ENCODE data around the gene DTNB. TPM values are rescaled to one million over a fixed set of nuclear protein-coding genes. Genes with fewer than 3 reads are reported as not detected.

DTNB gene
- total and polyA plus RNA-seq, 2 of the 4 experiments (the other 2 are of a cell fraction) = 3.8 to 5.3 TPM

DNA sequence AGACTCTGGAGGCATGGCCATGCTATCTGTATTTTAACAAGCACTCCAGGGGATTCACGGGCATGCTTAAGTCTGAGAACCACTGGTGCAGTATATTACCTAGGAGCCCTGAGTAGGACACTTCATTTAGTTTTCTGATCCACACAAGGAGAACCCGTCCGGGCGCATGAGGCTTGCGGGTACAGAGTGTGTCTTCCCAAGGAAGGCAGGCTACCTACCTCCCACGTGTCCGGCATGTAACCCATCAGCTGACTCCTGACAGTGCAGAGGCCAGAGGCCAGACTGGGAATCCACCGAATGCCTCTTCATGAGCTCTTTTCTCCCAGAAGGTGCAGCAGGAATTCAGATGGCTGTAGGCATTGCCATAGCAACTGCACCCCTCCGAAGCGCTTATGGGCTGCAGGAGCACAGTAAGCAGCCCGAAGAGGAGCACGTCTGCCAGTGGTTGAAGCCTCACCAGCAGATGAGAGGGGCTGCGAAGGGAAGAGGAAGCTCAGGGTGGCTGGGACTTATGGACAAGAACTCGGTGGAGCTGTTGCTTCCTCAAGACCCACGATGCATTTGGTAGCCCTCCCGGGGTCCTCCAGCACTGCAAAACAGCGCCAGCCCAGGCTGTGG, 297.9 kb downstream of the DTNB start:
- H4K8ac ChIP-seq (ENCODE audit: low read depth in 2 of 2, low read length in 2 of 2) = no peak overlapping the region

More for the DNA sequence above, 297.9 kb downstream of the DTNB start:
- intact Hi-C loops (cut with micrococcal nuclease) = no loop called here
- Histone ChIP-seq H2BK5ac (ENCODE audit: low read depth, low read length, poor library complexity, severe bottlenecking) (no peak overlapping the region), H2AK5ac (ENCODE audit: low read depth, low read length) (no peak overlapping the region), H3K4ac (ENCODE audit: low read depth, low read length) (no peak overlapping the region), H3K4me3 (ENCODE audit: insufficient read depth, low read depth, low read length) (no peak overlapping the region), H3K23ac (ENCODE audit: low read depth, low read length) (no peak overlapping the region), H3K9me3 (ENCODE audit: control insufficient read depth, insufficient read depth, low read length) (no peaks in the 10 kb centered on the region), H2AFZ (replicated peaks; ENCODE audit: low read length, poor library complexity) (no peak overlapping the region), H3K9me1 (ENCODE audit: insufficient read depth, low read length) (peaks cover 16% of the 10 kb centered on the region), H2AK9ac (replicated peaks; ENCODE audit: low read depth, low read length, poor library complexity) (no peak overlapping the region), H3K9ac (ENCODE audit: low read depth, low read length) (no peak overlapping the region), H2BK120ac (ENCODE audit: low read depth, low read length) (no peak overlapping the region), H3K36me3 (ENCODE audit: control insufficient read depth, insufficient read depth, low read length) (no peaks in the 10 kb centered on the region), H3K4me2 (ENCODE audit: low read depth, low read length) (no peak overlapping the region), H3K56ac (ENCODE audit: extremely low read depth, insufficient read depth, low read length) (no peak overlapping the region), H4K91ac (ENCODE audit: insufficient read depth, low read depth, low read length) (no peak overlapping the region), H3K27ac (ENCODE audit: insufficient read depth, low read length) (no peak overlapping the region), H4K20me1 (ENCODE audit: insufficient read depth, low read length) (no peaks in the 10 kb centered on the region), H4K5ac (ENCODE audit: low read depth, low read length) (no peak overlapping the region), H2BK20ac (ENCODE audit: low read depth, low read length) (no peak overlapping the region), H3K4me1 (ENCODE audit: control insufficient read depth, insufficient read depth, low read length) (peaks cover 8% of the 10 kb centered on the region), H3K79me1 (ENCODE audit: low read depth in 1 of 2, low read length in 2 of 2) (no peaks in the 10 kb centered on the region), H3K27me3 (ENCODE audit: control insufficient read depth, insufficient read depth, low read length) (no peaks in the 10 kb centered on the region), H3K14ac (replicated peaks; ENCODE audit: low read depth, low read length) (no peak overlapping the region), H2BK15ac (ENCODE audit: low read depth, low read length) (no peak overlapping the region), H3K18ac (ENCODE audit: low read depth, low read length) (no peak overlapping the region)
- ChIA-PET POLR2A (ENCODE audit: unreplicated experiment) (no interaction called here), CTCF (interaction anchor here (1.0 to 1.6 kb wide), 4 partner anchors 10 to 28 kb away, joined by 3 to 5 read pairs (median 3); no protein-coding TSS in a partner anchor)
- TF ChIP-seq SMC3 (IDR thresholded peaks at IDR 0.05; ENCODE audit: low read depth, low read length) (no peak), POLR2A (IDR thresholded peaks at IDR 0.05; ENCODE audit: low read depth, low read length) (no peak), NFE2L2 (IDR thresholded peaks at IDR 0.05; ENCODE audit: low read depth, low read length) (no peak), RFX5 (IDR thresholded peaks at IDR 0.05; ENCODE audit: low read depth, low read length) (no peak), MAFK (IDR thresholded peaks at IDR 0.05; ENCODE audit: low read depth, low read length) (no peak), BHLHE40 (IDR thresholded peaks at IDR 0.05; ENCODE audit: low read depth, low read length) (no peak), MAZ (IDR thresholded peaks at IDR 0.05; ENCODE audit: borderline replicate concordance, low read depth, low read length) (no peak), CEBPB (IDR thresholded peaks at IDR 0.05; ENCODE audit: low read depth, low read length) (no peak), RAD21 (IDR thresholded peaks at IDR 0.05; ENCODE audit: low read length) (no peak), CHD1 (IDR thresholded peaks at IDR 0.05; ENCODE audit: low read depth, low read length) (no peak), FOS (IDR thresholded peaks at IDR 0.05; ENCODE audit: low read depth, low read length) (no peak)
- TF ChIP-seq, protein P1, sequence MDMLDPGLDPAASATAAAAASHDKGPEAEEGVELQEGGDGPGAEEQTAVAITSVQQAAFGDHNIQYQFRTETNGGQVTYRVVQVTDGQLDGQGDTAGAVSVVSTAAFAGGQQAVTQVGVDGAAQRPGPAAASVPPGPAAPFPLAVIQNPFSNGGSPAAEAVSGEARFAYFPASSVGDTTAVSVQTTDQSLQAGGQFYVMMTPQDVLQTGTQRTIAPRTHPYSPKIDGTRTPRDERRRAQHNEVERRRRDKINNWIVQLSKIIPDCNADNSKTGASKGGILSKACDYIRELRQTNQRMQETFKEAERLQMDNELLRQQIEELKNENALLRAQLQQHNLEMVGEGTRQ (IDR thresholded peaks at IDR 0.05; ENCODE audit: low read depth, low read length) = no peak
- TF ChIP-seq, protein P2, sequence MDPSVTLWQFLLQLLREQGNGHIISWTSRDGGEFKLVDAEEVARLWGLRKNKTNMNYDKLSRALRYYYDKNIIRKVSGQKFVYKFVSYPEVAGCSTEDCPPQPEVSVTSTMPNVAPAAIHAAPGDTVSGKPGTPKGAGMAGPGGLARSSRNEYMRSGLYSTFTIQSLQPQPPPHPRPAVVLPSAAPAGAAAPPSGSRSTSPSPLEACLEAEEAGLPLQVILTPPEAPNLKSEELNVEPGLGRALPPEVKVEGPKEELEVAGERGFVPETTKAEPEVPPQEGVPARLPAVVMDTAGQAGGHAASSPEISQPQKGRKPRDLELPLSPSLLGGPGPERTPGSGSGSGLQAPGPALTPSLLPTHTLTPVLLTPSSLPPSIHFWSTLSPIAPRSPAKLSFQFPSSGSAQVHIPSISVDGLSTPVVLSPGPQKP (IDR thresholded peaks at IDR 0.05; ENCODE audit: borderline replicate concordance, low read depth, low read length) = no peak
- TF ChIP-seq, protein P3, sequence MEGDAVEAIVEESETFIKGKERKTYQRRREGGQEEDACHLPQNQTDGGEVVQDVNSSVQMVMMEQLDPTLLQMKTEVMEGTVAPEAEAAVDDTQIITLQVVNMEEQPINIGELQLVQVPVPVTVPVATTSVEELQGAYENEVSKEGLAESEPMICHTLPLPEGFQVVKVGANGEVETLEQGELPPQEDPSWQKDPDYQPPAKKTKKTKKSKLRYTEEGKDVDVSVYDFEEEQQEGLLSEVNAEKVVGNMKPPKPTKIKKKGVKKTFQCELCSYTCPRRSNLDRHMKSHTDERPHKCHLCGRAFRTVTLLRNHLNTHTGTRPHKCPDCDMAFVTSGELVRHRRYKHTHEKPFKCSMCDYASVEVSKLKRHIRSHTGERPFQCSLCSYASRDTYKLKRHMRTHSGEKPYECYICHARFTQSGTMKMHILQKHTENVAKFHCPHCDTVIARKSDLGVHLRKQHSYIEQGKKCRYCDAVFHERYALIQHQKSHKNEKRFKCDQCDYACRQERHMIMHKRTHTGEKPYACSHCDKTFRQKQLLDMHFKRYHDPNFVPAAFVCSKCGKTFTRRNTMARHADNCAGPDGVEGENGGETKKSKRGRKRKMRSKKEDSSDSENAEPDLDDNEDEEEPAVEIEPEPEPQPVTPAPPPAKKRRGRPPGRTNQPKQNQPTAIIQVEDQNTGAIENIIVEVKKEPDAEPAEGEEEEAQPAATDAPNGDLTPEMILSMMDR (conservative IDR thresholded peaks at IDR 0.05; ENCODE audit: low read depth, low read length) = no peak
- WGBS, 2 experiments (ENCODE audit: extremely low coverage in 2 of 2, insufficient read length in 1 of 2) = 83% methylated on average over 7 of the region's 17 CpGs; no CpG with 5 or more reads in 1 of the 2 experiments
- BruUV-seq (replicated peaks) = no TSS peak
- in situ Hi-C loops (cut with MboI; ENCODE audit: low sequenced_read_pairs) = no loop called here
- dilution Hi-C loops (cut with HindIII; ENCODE audit: low sequenced_read_pairs, unreplicated experiment) = no loop called here
- DNase-seq (no peak), ATAC-seq (ENCODE audit: low read depth) (no peak)
